Subcutaneous abdominal adipose tissue (tissue), 5 donors: ENCODE measurements around the gene NTM.
"Not testable (repeated sequence)": the region's sequence is repeated elsewhere in the genome, so short reads cannot be mapped to it uniquely, and the experiment has no call there.

Experiments used
- H3K27ac ChIP-seq: one replicate; pipeline ENCODE4 v1.7.0; 2013; ENCODE audit warnings: low read depth, mild to moderate bottlenecking, inconsistent platforms, low read length, moderate library complexity
- H3K27me3 ChIP-seq, 5 donors: one replicate each; pipeline ENCODE4 v1.7.0; 2013; ENCODE audit warnings: low read length in 5 of 5, inconsistent platforms in 1 of 5; ENCODE audit not compliant: control insufficient read depth in 5 of 5, insufficient read depth in 4 of 5
- H3K36me3 ChIP-seq, 5 donors: one replicate each; pipeline ENCODE4 v1.7.0; 2013; ENCODE audit warnings: low read length in 5 of 5; ENCODE audit not compliant: control insufficient read depth in 5 of 5, insufficient read depth in 5 of 5
- H3K4me1 ChIP-seq, 5 donors: one replicate each; pipeline ENCODE4 v1.7.0; 2013; ENCODE audit warnings: low read length in 5 of 5, mild to moderate bottlenecking in 3 of 5, moderate library complexity in 1 of 5; ENCODE audit not compliant: control insufficient read depth in 5 of 5, insufficient read depth in 5 of 5
- H3K4me3 ChIP-seq, 5 donors: one replicate each; pipeline ENCODE4 v1.7.0; 2013; ENCODE audit warnings: low read length in 5 of 5, low read depth in 1 of 5
- H3K9ac ChIP-seq, 5 donors: one replicate each; pipeline ENCODE4 v1.7.0; 2013; ENCODE audit warnings: low read length in 5 of 5, mild to moderate bottlenecking in 4 of 5, moderate library complexity in 3 of 5
- H3K9me3 ChIP-seq, 5 donors: one replicate each; pipeline ENCODE4 v1.7.0; 2013; ENCODE audit warnings: low read length in 5 of 5; ENCODE audit not compliant: control insufficient read depth in 5 of 5
- donor health status: healthy.
- donor health status: healthy.
- donor health status: healthy.
- donor health status: healthy.
- donor health status: healthy.

The NTM gene

DNA sequence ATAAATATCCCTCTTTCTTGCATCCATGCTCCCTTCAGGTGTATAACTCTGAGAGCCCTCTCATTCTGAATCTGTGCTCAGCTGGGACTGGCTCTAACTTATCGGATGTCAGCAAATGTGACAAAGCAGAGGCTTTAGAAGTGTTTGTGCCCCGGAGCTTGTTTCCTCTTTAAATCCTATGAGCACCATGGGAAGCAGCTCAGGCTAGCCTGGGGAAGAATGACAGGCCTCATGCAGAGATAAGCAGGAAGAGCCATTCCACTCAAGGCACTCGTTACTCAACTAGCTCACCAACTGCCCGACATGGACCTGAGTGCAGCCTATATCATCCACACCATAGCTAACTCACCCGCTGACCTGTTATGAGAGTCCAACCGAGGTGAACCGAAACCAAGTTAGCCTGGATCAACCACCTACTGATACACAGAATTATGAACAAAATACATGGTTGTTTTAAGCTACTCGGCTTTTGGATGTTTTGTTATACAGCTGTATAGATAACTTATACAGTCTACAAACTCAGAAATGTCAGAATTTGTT is 990.7 kb downstream of the NTM start:
- Histone ChIP-seq H3K27me3 (no peaks in the 10 kb centered on the region), H3K36me3 (no peaks in the 10 kb centered on the region), H3K4me3 (no peak overlapping the region), H3K4me1 (no peaks in the 10 kb centered on the region), H3K9me3 (no peaks in the 10 kb centered on the region), H3K9ac (no peak overlapping the region), H3K27ac (no peak overlapping the region)

- Histone ChIP-seq H3K9ac (no peak overlapping the region), H3K9me3 (no peaks in the 10 kb centered on the region), H3K4me1 (no peaks in the 10 kb centered on the region), H3K27ac (no peak overlapping the region), H3K4me3 (no peak overlapping the region), H3K27me3 (no peaks in the 10 kb centered on the region), H3K36me3 (no peaks in the 10 kb centered on the region)
These were observed 995.2 kb downstream of the NTM start for GRCh38 chr11:132365650-132366049.

GRCh38 chr11:132367293-132367692 is 996.9 kb downstream of the NTM start:
- no peaks in the 10 kb centered on the region for H3K27me3 ChIP-seq
- no peaks in the 10 kb centered on the region for H3K36me3 ChIP-seq
- H3K9me3 ChIP-seq = no peaks in the 10 kb centered on the region
- no peak overlapping the region for H3K4me3 ChIP-seq
- no peaks in the 10 kb centered on the region for H3K4me1 ChIP-seq
- H3K27ac ChIP-seq = no peak overlapping the region
- no peak overlapping the region for H3K9ac ChIP-seq

DNA sequence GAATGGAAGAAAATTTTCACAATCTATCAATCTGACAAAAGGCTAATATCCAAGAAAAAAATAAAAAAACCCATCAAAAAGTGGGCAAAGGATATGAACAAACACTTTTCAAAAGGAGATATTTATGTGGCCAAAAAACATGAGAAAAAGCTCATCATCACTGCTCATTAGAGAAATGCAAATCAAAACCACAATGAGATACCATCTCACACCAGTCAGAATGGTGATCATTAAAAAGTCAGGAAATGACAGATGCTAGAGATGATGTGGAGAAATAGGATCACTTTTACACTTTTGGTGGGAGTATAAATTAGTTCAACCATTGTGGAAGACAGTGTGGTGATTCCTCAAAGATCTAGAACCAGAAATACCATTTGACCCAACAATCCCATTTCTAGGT is 999.7 kb downstream of the NTM start:
- not testable (repeated sequence) for H3K9me3 ChIP-seq, H3K4me3 ChIP-seq, H3K4me1 ChIP-seq, H3K27me3 ChIP-seq, H3K36me3 ChIP-seq, H3K27ac ChIP-seq, H3K9ac ChIP-seq

DNA sequence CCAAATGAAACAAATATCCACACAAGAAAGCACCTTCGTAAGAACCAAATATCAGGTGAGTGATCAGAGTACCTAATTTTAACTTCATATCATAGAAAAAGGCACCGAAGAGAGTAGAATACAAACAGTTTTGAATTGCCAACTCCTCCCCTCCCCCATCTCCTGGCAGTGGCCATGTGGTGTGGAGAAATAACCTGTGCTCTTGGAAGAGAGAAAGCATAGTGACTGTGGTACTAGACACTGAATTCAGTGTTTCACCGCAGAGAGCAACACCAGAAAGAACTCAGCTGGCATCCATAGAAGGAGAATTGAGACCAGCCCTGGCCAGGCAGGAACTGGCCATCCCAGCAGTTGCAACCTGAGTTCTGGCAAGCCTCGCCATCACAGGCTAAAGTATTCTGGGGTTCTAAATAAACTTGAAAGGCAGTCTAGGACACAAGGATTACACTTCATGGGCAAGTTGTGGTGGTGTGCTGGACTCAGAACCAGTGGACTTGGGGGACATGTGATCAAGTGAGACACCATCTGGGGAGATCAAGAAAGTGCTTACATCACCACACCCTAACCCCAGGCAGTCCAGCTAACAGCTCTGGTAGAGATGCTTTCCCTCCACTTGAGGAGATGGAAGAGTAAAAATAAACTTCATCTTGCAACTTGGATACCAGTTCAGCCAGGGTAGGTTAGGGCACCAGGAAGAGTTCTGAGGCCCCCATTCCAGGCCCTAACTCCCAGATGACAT is 1003.2 kb downstream of the NTM start:
- H3K9ac ChIP-seq = no peak overlapping the region
- H3K27me3 ChIP-seq = no peaks in the 10 kb centered on the region
- H3K9me3 ChIP-seq = no peaks in the 10 kb centered on the region
- H3K36me3 ChIP-seq = no peaks in the 10 kb centered on the region
- H3K4me3 ChIP-seq = no peak overlapping the region
- H3K27ac ChIP-seq = no peak overlapping the region
- no peaks in the 10 kb centered on the region for H3K4me1 ChIP-seq

- Histone ChIP-seq H3K4me1 (no peaks in the 10 kb centered on the region), H3K9ac (no peak overlapping the region), H3K9me3 (no peaks in the 10 kb centered on the region), H3K36me3 (no peaks in the 10 kb centered on the region), H3K4me3 (no peak overlapping the region), H3K27me3 (no peaks in the 10 kb centered on the region), H3K27ac (no peak overlapping the region)
These were observed 1009.1 kb downstream of the NTM start for GRCh38 chr11:132379540-132379939.
